Measurements from ENCODE around the gene CCDC102B. TPM values are rescaled to one million over a fixed set of nuclear protein-coding genes. Genes with fewer than 3 reads are reported as not detected.

The CCDC102B gene
- total RNA-seq, 4 donors from 2014 or later = 3.5 to 159 (median 8.8) TPM

DNA sequence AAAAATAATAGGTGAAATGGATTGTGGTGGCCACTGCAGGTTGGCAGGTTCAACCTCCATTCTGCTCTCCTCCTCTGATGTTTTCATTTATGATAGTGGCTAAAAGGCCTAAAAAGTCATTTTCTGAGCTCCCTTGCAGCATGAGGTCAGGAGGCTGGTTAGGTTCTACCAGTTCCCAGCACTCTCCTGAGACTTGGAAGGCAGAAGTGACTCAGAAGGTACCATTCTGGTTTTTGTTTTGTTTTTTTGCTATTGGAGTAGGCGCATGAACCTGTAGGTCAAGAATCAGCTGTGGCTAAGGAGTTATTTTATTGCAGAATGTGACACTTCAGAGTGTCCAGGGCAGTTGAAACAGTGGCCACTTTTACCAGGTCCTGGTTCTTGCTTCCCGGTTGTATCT, 181.9 kb downstream of the CCDC102B start:
- H3K27ac ChIP-seq = no peak overlapping the region
- no peaks in the 10 kb centered on the region for H3K27me3 ChIP-seq
- no peak overlapping the region for H3K4me3 ChIP-seq
- no peaks in the 10 kb centered on the region for H3K36me3 ChIP-seq
- H3K4me1 ChIP-seq = no peaks in the 10 kb centered on the region
- TF ChIP-seq POLR2A (IDR thresholded peaks at IDR 0.05) = no peak
- TF ChIP-seq, protein P1, sequence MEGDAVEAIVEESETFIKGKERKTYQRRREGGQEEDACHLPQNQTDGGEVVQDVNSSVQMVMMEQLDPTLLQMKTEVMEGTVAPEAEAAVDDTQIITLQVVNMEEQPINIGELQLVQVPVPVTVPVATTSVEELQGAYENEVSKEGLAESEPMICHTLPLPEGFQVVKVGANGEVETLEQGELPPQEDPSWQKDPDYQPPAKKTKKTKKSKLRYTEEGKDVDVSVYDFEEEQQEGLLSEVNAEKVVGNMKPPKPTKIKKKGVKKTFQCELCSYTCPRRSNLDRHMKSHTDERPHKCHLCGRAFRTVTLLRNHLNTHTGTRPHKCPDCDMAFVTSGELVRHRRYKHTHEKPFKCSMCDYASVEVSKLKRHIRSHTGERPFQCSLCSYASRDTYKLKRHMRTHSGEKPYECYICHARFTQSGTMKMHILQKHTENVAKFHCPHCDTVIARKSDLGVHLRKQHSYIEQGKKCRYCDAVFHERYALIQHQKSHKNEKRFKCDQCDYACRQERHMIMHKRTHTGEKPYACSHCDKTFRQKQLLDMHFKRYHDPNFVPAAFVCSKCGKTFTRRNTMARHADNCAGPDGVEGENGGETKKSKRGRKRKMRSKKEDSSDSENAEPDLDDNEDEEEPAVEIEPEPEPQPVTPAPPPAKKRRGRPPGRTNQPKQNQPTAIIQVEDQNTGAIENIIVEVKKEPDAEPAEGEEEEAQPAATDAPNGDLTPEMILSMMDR (IDR thresholded peaks at IDR 0.05) = no peak
- DNase-seq = no peak
- H3K9me3 ChIP-seq = no peaks in the 10 kb centered on the region

DNA sequence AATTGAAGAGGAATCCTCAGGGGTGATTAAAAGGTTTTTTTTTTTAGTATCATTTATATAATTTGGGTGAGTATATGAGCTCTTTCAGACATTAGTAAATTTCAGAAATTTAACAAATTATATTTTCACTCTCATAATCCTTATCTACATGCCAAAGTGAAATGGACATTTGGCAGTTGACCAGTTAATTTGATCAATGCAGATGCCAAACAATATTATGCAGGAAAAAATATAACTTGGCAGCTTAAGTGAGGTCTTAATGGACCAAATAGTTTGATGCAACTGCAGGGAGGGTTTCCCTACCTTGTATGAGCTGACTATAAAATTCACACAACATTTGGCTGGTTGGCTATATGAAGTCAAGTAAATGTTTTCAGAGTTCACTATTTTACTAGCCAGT, 185.2 kb downstream of the CCDC102B start:
- DNase-seq = no peak
- TF ChIP-seq, protein P1 (IDR thresholded peaks at IDR 0.05) = no peak
- no peak for TF ChIP-seq POLR2A (IDR thresholded peaks at IDR 0.05)
- Histone ChIP-seq H3K9me3 (no peaks in the 10 kb centered on the region), H3K4me3 (no peak overlapping the region), H3K27me3 (no peaks in the 10 kb centered on the region), H3K27ac (no peak overlapping the region), H3K4me1 (no peaks in the 10 kb centered on the region), H3K36me3 (no peaks in the 10 kb centered on the region)

DNA sequence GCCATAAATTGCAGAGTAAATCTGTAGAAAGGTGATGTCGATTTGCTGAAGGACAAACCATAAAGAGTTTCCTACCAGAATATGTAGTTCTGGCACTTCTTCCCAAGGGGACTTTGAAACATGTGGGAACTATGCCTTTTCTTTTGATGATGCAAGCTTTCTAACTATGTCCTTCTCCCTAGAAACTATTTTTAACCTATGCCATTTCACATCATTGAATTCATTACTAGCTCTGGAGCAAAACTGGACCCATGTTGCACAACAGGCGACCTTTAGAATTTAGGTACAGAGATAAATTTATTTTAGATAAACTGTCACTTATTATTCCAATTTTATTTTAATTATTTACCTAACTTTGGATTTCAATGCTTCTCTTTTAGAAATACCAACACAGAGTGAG, 186.5 kb downstream of the CCDC102B start:
- no peak overlapping the region for H3K4me3 ChIP-seq
- no peaks in the 10 kb centered on the region for H3K4me1 ChIP-seq
- H3K9me3 ChIP-seq = no peaks in the 10 kb centered on the region
- no peak overlapping the region for H3K27ac ChIP-seq
- TF ChIP-seq, protein P1 (IDR thresholded peaks at IDR 0.05) = no peak
- TF ChIP-seq POLR2A (IDR thresholded peaks at IDR 0.05) = no peak
- H3K36me3 ChIP-seq = no peaks in the 10 kb centered on the region
- no peak for DNase-seq
- H3K27me3 ChIP-seq = no peaks in the 10 kb centered on the region

DNA sequence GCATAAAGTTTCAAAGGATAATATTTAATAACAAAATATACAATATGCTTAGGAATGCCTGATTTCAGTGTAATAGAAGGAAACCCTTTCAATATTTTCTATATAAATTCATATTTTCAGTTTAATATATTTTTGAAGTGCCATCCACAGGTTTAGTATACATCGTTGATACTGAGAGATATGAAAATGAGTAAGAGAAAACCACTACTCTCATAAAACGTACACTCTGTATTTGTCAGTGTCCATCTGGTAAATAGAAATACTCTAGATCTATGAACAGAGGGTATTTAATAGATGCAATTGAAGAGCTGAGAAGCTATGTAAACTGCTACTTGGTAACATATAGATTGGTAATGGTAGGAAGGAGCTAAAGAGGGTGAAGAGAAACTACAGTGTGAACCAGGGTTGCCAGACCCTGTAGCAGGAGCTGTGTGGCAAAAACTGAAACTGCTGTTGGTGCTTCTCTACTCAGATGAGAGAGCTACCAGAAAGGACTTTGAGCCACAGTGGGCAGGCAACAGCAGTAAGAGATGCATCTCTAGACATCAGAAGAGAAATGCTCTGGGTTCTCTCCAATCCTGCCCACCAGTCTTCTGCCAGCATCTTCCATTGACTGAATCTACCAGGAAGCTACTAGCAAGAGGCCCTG, 187.4 kb downstream of the CCDC102B start:
- DNase-seq = no peak
- TF ChIP-seq POLR2A (IDR thresholded peaks at IDR 0.05) = no peak
- TF ChIP-seq, protein P1 (IDR thresholded peaks at IDR 0.05) = no peak
- no peak overlapping the region for H3K27ac ChIP-seq
- H3K4me1 ChIP-seq = no peaks in the 10 kb centered on the region
- H3K9me3 ChIP-seq = no peaks in the 10 kb centered on the region
- no peaks in the 10 kb centered on the region for H3K27me3 ChIP-seq
- H3K4me3 ChIP-seq = no peak overlapping the region
- H3K36me3 ChIP-seq = no peaks in the 10 kb centered on the region

DNA sequence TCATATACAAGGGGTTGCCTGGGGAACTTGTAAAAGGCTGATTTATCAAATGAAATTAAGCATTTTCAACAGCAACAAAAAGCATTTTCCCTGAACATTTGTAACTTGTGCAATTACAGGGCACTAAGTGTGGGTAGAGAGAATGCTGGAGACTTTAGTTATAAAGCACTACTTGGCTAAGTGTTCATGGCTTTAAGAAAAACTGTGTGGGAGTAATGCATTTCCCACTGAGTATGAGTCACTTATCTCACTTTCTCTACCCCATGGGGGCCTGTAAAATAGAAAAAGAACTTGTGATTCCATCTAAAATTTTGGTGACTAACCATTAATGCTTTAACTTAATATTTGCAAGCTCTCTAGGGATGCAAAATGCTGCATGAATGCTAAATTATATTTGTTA, 193.4 kb downstream of the CCDC102B start:
- TF ChIP-seq, protein P1 (IDR thresholded peaks at IDR 0.05) = no peak
- TF ChIP-seq POLR2A (IDR thresholded peaks at IDR 0.05) = no peak
- H3K4me3 ChIP-seq = no peak overlapping the region
- DNase-seq = no peak

More for the DNA sequence above, 193.4 kb downstream of the CCDC102B start:
- Histone ChIP-seq H3K4me1 (no peaks in the 10 kb centered on the region), H3K9me3 (no peaks in the 10 kb centered on the region), H3K27me3 (no peaks in the 10 kb centered on the region), H3K36me3 (no peaks in the 10 kb centered on the region), H3K27ac (no peak overlapping the region)
